GM12878 (cell line): ENCODE results near the gene POLR2L. TPM values are rescaled to one million over a fixed set of nuclear protein-coding genes. Genes with fewer than 3 reads are reported as not detected.

Experiments used
- ATAC-seq: fragments of 200-7000 bp; cut with Tn5 transposase; 3 replicates; pipeline ENCODE4 v1.9.1; 2020; ENCODE audit warnings: mild to moderate bottlenecking, moderate library complexity
- BruUV-seq: library from RNA; stranded (reverse); fragments of 400-500 nt; replicated peaks from 2 replicates; lab custom pipeline; 2021; lab: Mats Ljungman, UMichigan
- CTCF ChIA-PET: fragments of 300-600 bp; sonication (Branson Sonifier 250); formaldehyde crosslinking; extraction: SDS; loops from one replicate; lab custom pipeline; 2021; ENCODE audit warnings: inconsistent platforms; lab: Yijun Ruan, JAX
- POLR2A ChIA-PET: fragments of 350-600 bp; formaldehyde crosslinking; extraction: SDS; loops from one replicate; lab custom pipeline; 2021; ENCODE audit warnings: inconsistent platforms; lab: Charles Lee
- RAD21 ChIA-PET: fragments of 300-600 bp; sonication (Branson Sonifier 250); formaldehyde crosslinking; loops from one replicate; lab custom pipeline; 2023; ENCODE audit warnings: antibody characterized with exemption; ENCODE audit not compliant: unreplicated experiment; lab: Charles Lee
- SMC1A ChIA-PET: fragments of 300-600 bp; sonication (Branson Sonifier 250); formaldehyde crosslinking; loops from one replicate; lab custom pipeline; 2023; ENCODE audit not compliant: unreplicated experiment, uncharacterized antibody; lab: Charles Lee
- DNase-seq: peaks from one replicate; pipeline ENCODE4 v3.0.0-alpha.2; 2011; ENCODE audit warnings: low read depth, low spot score
- FAIRE-seq: peaks from 3 replicates; lab custom pipeline; 2011; peaks lifted over from hg19 to GRCh38; lab: Jason Lieb, UNC
- H2AFZ ChIP-seq: 2 replicates; pipeline ENCODE4 v1.6.0; 2011; ENCODE audit warnings: low read depth, low read length, control low read depth; ENCODE audit not compliant: control insufficient read depth
- H3K27ac ChIP-seq: 2 replicates; pipeline ENCODE4 v1.5.1; 2011; ENCODE audit warnings: control low read depth; ENCODE audit not compliant: control insufficient read depth, insufficient read depth
- H3K27me3 ChIP-seq, 2 experiments: replicated peaks in 1 of 2; 2 replicates each; pipeline versions ENCODE4 v1.6.0 to v1.6.1; 2011; ENCODE audit warnings: low read length in 1 of 2; ENCODE audit not compliant: control insufficient read depth in 2 of 2, insufficient read depth in 2 of 2
- H3K36me3 ChIP-seq, 2 experiments: 2 replicates each; pipeline ENCODE4 v1.5.1; 2011; ENCODE audit warnings: low read length in 1 of 2; ENCODE audit not compliant: control insufficient read depth in 2 of 2, insufficient read depth in 2 of 2
- H3K4me1 ChIP-seq: 2 replicates; pipeline ENCODE4 v1.6.1; 2011; ENCODE audit warnings: mild to moderate bottlenecking, low read length, moderate library complexity, mixed read lengths; ENCODE audit not compliant: control insufficient read depth, insufficient read depth
- H3K4me2 ChIP-seq: 2 replicates; pipeline ENCODE4 v1.6.0; 2011; ENCODE audit warnings: control low read depth; ENCODE audit not compliant: control insufficient read depth, insufficient read depth
- H3K4me3 ChIP-seq: fragments of 200-600 bp; sonication (generic); 2 replicates; pipeline ENCODE4 v1.5.1; 2016
- H3K79me2 ChIP-seq: 2 replicates; pipeline ENCODE4 v1.6.0; 2011; ENCODE audit warnings: low read length; ENCODE audit not compliant: control insufficient read depth, insufficient read depth
- H3K9ac ChIP-seq: 2 replicates; pipeline ENCODE4 v1.8.0; 2011; ENCODE audit warnings: low read length, control low read depth, mixed read lengths; ENCODE audit not compliant: control insufficient read depth, insufficient read depth
- H3K9me3 ChIP-seq: replicated peaks from 3 replicates; pipeline ENCODE4 v1.5.1; 2011; ENCODE audit warnings: mild to moderate bottlenecking, low read length; ENCODE audit not compliant: control insufficient read depth, insufficient read depth
- H4K20me1 ChIP-seq: 2 replicates; pipeline ENCODE4 v1.6.0; 2011; ENCODE audit not compliant: control insufficient read depth, insufficient read depth
- BRCA1 ChIP-seq: IDR thresholded peaks from 2 replicates; pipeline ENCODE4 v1.6.1; 2011; ENCODE audit warnings: low read depth, low read length, improper control_type of control experiment
- CBX3 ChIP-seq: fragments of 200-600 bp; sonication (generic); IDR thresholded peaks from 2 replicates; pipeline ENCODE4 v1.6.1; 2016; ENCODE audit warnings: low read depth, borderline replicate concordance
- CEBPB ChIP-seq, 2 experiments: fragments of 150-350 bp in 1 of 2; IDR thresholded peaks; 2 replicates each; pipeline ENCODE4 v1.6.1; 2012 to 2014; ENCODE audit warnings: low read depth in 2 of 2, low read length in 2 of 2, borderline replicate concordance in 1 of 2, inconsistent platforms in 1 of 2
- HDAC2 ChIP-seq: fragments of 200-600 bp; sonication (generic); IDR thresholded peaks from 2 replicates; pipeline ENCODE4 v1.6.1; 2017
- NBN ChIP-seq: fragments of 450-650 bp; IDR thresholded peaks from 2 replicates; pipeline ENCODE4 v1.6.1; 2016
- RAD51 ChIP-seq: fragments of 450-650 bp; IDR thresholded peaks from 2 replicates; pipeline ENCODE4 v1.6.1; 2016; ENCODE audit warnings: moderate library complexity, mild to moderate bottlenecking, inconsistent platforms
- SMAD1 ChIP-seq: fragments of 450-650 bp; IDR thresholded peaks from 2 replicates; pipeline ENCODE4 v1.6.1; 2018; ENCODE audit warnings: mild to moderate bottlenecking, low read depth; ENCODE audit not compliant: partially characterized antibody
- SPI1 ChIP-seq: IDR thresholded peaks from 2 replicates; pipeline ENCODE4 v1.6.1; 2011; ENCODE audit warnings: low read depth, mild to moderate bottlenecking, low read length, moderate library complexity, borderline replicate concordance; ENCODE audit not compliant: insufficient read depth
- SUZ12 ChIP-seq: fragments of 200-600 bp; sonication (generic); IDR thresholded peaks from one replicate; pipeline ENCODE4 v1.6.1; 2018; ENCODE audit warnings: antibody characterized with exemption, mild to moderate bottlenecking; ENCODE audit not compliant: unreplicated experiment
- USF1 ChIP-seq: IDR thresholded peaks from 2 replicates; pipeline ENCODE4 v1.6.1; 2011; ENCODE audit warnings: borderline replicate concordance, low read depth, mild to moderate bottlenecking, moderate library complexity, mixed read lengths, low read length; ENCODE audit not compliant: insufficient read depth; ENCODE audit errors: extremely low read length
- ZSCAN29 ChIP-seq: fragments of 450-650 bp; IDR thresholded peaks from 2 replicates; pipeline ENCODE4 v1.6.1; 2017; ENCODE audit warnings: mild to moderate bottlenecking, moderate library complexity
- WGBS: methylation state at CpG from one replicate; pipeline ENCODE4 v1.1.6; 2016; ENCODE audit warnings: low lambda C conversion rate; ENCODE audit not compliant: insufficient replicate concordance, insufficient coverage; ENCODE audit errors: missing lambda C conversion rate; 5-methylcytosine and 5-hydroxymethylcytosine counted together
- in situ Hi-C: fragments of 300-500 bp; cut with MboI; formaldehyde crosslinking; loops from 9 replicates; pipeline ENCODE4 v1.14.3; 2018; ENCODE audit warnings: mixed read lengths
- intact Hi-C: fragments of 100-400 bp; cut with micrococcal nuclease; formaldehyde crosslinking; loops from one replicate; pipeline ENCODE4 v1.14.2; 2022; ENCODE audit not compliant: unreplicated experiment
- polyA plus RNA-seq, 11 experiments: library from polyadenylated mRNA; depleted of rRNA in 4 of 11; unstranded in 6 of 11; stranded (reverse) in 5 of 11; fragments of >200 nt; fragmentation: Nextera tagmentation in 4 of 11; fragmentation: Illumina TruSeq in 1 of 11; extraction: Ambion mirVana in 4 of 11; extraction: Trizol in 1 of 11; gene quantifications; 1 replicate in 1 of 11; 2 replicates in 10 of 11; pipeline versions ENCODE4 v1.2.1 to v1.2.3, GENCODE V29; 2011 to 2016; ENCODE audit warnings: inconsistent platforms in 2 of 11, missing spikeins in 2 of 11, low read depth in 1 of 11
- total RNA-seq, 4 experiments: library from RNA; depleted of rRNA in 3 of 4; stranded (reverse); fragments of >200 nt in 3 of 4; fragmentation: Illumina TruSeq in 1 of 4; extraction: Trizol in 1 of 4; gene quantifications; 2 replicates each; pipeline versions ENCODE4 v1.2.1 to v1.2.3, GENCODE V29; 2013 to 2021
- TF ChIP-seq, protein P1 (sequence below): fragments of 450-650 bp; formaldehyde crosslinking; IDR thresholded peaks from 2 replicates; pipeline ENCODE4 v1.4.0; 2020; ENCODE audit warnings: mild to moderate bottlenecking, moderate library complexity
- TF ChIP-seq, protein P2 (sequence below): fragments of 150-350 bp; IDR thresholded peaks from 2 replicates; pipeline ENCODE4 v1.6.1; 2014; ENCODE audit warnings: mild to moderate bottlenecking, low read depth, low read length
- TF ChIP-seq, protein P3 (sequence below): IDR thresholded peaks from 2 replicates; pipeline ENCODE4 v1.6.1; 2011; ENCODE audit warnings: mild to moderate bottlenecking, low read depth, low read length, moderate library complexity; ENCODE audit not compliant: insufficient replicate concordance

POLR2L gene
- total and polyA plus RNA-seq, 10 of the 15 experiments (the other 5 are each of a cell fraction or from before 2014, with no cell fraction given) = 23.1 to 497 (median 125) TPM

DNA sequence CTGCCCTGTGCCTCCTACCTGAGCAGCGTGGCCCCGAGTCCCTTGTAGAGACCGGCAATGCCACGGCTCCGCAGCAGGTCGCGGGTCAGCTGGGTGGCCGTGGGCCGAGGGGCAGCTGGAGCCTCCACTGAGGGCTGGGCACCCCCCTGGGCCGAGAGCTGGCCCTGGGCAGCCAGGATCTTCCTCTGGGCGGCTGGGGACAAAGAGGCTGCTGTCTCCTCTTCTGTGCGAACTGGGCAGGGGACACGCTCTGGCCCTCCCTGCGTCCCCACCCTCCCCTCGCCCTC lies 49.9 kb downstream of the POLR2L start:
- Histone ChIP-seq H3K27ac (no peak overlapping the region), H4K20me1 (no peaks in the 10 kb centered on the region), H2AFZ (no peak overlapping the region), H3K4me3 (no peak overlapping the region), H3K4me2 (no peak overlapping the region), H3K79me2 (peaks cover 27% of the 10 kb centered on the region), H3K4me1 (peaks cover 22% of the 10 kb centered on the region), H3K36me3 (peaks cover 0 to 9% of the 10 kb centered on the region in 2 experiments; a peak in 2 of 4 replicates), H3K9me3 (no peaks in the 10 kb centered on the region), H3K9ac (no peak overlapping the region), H3K27me3 (no peaks in the 10 kb centered on the region)
- ChIA-PET SMC1A (no interaction called here), CTCF (no interaction called here), RAD21 (no interaction called here), POLR2A (no interaction called here)
- BruUV-seq = no TSS peak
- FAIRE-seq (no peak), ATAC-seq (no peak), DNase-seq (no peak)
- in situ Hi-C loops (no loop called here), intact Hi-C loops (no loop called here)
- 86% methylated on average over 13 of the region's 15 CpGs for WGBS
- no peak for TF ChIP-seq SUZ12
- no peak for TF ChIP-seq BRCA1
- TF ChIP-seq CEBPB (IDR thresholded peaks at IDR 0.05; ENCODE audit: borderline replicate concordance in 1 of 2, low read depth in 2 of 2, low read length in 2 of 2) = no peak
- TF ChIP-seq, protein P1, sequence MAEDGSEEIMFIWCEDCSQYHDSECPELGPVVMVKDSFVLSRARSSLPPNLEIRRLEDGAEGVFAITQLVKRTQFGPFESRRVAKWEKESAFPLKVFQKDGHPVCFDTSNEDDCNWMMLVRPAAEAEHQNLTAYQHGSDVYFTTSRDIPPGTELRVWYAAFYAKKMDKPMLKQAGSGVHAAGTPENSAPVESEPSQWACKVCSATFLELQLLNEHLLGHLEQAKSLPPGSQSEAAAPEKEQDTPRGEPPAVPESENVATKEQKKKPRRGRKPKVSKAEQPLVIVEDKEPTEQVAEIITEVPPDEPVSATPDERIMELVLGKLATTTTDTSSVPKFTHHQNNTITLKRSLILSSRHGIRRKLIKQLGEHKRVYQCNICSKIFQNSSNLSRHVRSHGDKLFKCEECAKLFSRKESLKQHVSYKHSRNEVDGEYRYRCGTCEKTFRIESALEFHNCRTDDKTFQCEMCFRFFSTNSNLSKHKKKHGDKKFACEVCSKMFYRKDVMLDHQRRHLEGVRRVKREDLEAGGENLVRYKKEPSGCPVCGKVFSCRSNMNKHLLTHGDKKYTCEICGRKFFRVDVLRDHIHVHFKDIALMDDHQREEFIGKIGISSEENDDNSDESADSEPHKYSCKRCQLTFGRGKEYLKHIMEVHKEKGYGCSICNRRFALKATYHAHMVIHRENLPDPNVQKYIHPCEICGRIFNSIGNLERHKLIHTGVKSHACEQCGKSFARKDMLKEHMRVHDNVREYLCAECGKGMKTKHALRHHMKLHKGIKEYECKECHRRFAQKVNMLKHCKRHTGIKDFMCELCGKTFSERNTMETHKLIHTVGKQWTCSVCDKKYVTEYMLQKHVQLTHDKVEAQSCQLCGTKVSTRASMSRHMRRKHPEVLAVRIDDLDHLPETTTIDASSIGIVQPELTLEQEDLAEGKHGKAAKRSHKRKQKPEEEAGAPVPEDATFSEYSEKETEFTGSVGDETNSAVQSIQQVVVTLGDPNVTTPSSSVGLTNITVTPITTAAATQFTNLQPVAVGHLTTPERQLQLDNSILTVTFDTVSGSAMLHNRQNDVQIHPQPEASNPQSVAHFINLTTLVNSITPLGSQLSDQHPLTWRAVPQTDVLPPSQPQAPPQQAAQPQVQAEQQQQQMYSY = no peak
- TF ChIP-seq ZSCAN29 = no peak
- no peak for TF ChIP-seq NBN
- TF ChIP-seq SMAD1 = no peak
- no peak for TF ChIP-seq CBX3
- no peak for TF ChIP-seq SPI1
- no peak for TF ChIP-seq USF1
- no peak for TF ChIP-seq HDAC2
- TF ChIP-seq RAD51 = no peak
- TF ChIP-seq, protein P2, sequence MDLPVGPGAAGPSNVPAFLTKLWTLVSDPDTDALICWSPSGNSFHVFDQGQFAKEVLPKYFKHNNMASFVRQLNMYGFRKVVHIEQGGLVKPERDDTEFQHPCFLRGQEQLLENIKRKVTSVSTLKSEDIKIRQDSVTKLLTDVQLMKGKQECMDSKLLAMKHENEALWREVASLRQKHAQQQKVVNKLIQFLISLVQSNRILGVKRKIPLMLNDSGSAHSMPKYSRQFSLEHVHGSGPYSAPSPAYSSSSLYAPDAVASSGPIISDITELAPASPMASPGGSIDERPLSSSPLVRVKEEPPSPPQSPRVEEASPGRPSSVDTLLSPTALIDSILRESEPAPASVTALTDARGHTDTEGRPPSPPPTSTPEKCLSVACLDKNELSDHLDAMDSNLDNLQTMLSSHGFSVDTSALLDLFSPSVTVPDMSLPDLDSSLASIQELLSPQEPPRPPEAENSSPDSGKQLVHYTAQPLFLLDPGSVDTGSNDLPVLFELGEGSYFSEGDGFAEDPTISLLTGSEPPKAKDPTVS = no peak
- TF ChIP-seq, protein P3, sequence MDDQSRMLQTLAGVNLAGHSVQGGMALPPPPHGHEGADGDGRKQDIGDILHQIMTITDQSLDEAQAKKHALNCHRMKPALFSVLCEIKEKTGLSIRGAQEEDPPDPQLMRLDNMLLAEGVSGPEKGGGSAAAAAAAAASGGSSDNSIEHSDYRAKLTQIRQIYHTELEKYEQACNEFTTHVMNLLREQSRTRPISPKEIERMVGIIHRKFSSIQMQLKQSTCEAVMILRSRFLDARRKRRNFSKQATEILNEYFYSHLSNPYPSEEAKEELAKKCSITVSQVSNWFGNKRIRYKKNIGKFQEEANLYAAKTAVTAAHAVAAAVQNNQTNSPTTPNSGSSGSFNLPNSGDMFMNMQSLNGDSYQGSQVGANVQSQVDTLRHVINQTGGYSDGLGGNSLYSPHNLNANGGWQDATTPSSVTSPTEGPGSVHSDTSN = no peak
